Psoas muscle (tissue), 8 donors: ENCODE results near the gene LRFN2. TPM values are rescaled to one million over a fixed set of nuclear protein-coding genes. Genes with fewer than 3 reads are reported as not detected.

Source experiments
- ATAC-seq, 4 donors: fragments of 200-7000 bp; cut with Tn5 transposase; one replicate each; pipeline ENCODE4 v1.9.1; 2020; ENCODE audit warnings: moderate library complexity in 3 of 4, mild to moderate bottlenecking in 2 of 4
- DNase-seq, 2 donors: peaks; one replicate each; pipeline ENCODE4 v3.0.0-alpha.2; 2020
- H3K27ac ChIP-seq: fragments of 200-600 bp; one replicate; pipeline ENCODE4 v1.8.0; 2022
- H3K27me3 ChIP-seq, 3 donors: fragments of 200-600 bp in 1 of 3; one replicate each; pipeline versions ENCODE4 v1.6.1 to v1.8.0; 2013 to 2022; ENCODE audit warnings: low read length in 2 of 3, mild to moderate bottlenecking in 2 of 3, moderate library complexity in 1 of 3; ENCODE audit not compliant: insufficient read depth in 3 of 3
- H3K36me3 ChIP-seq, 2 donors: fragments of 200-600 bp in 1 of 2; one replicate each; pipeline versions ENCODE4 v1.6.1 to v1.8.0; 2013 to 2022; ENCODE audit warnings: low read depth in 1 of 2, mild to moderate bottlenecking in 1 of 2, moderate library complexity in 1 of 2; ENCODE audit not compliant: insufficient read depth in 1 of 2
- H3K4me1 ChIP-seq: fragments of 200-600 bp; one replicate; pipeline ENCODE4 v1.8.0; 2022
- H3K4me3 ChIP-seq: fragments of 200-600 bp; one replicate; pipeline ENCODE4 v1.8.0; 2022; ENCODE audit warnings: mild to moderate bottlenecking
- H3K9me3 ChIP-seq: fragments of 200-600 bp; one replicate; pipeline ENCODE4 v1.8.0; 2022
- CTCF ChIP-seq: fragments of 200-600 bp; IDR thresholded peaks from one replicate; pipeline ENCODE4 v1.8.0; 2022; ENCODE audit warnings: antibody characterized with exemption
- WGBS, 3 donors: extraction: QIAGEN DNeasy Blood & Tissue Kit; methylation state at CpG; one replicate each; pipeline versions ENCODE4 v1.1.6 to v1.1.7; 2013; 5-methylcytosine and 5-hydroxymethylcytosine counted together
- intact Hi-C, 2 donors: fragments of 100-400 bp; cut with DNase I; formaldehyde crosslinking; loops; one replicate each; pipeline versions ENCODE4 v1.11.0 to v1.14.2; 2022
- polyA plus RNA-seq, 3 donors: library from polyadenylated mRNA; stranded (reverse); fragments of 200-250 nt; gene quantifications; one replicate each; pipeline ENCODE4 v1.2.3, GENCODE V29; 2013
- total RNA-seq, 4 donors: library from RNA; stranded (reverse); fragmentation: NEBNext Ultra II Directional in 2 of 4; extraction: Animal tissue kit (Norgen Biotek cat#: 25700) in 2 of 4; gene quantifications; one replicate each; pipeline versions ENCODE4 v1.2.1 to v1.2.4, GENCODE V29; 2021 to 2023
- donor health status: healthy with polysubstance abuse.
- donor health status: DM: no; HTN: no; CAD: no; lungs with moderate emphysema.
- donor health status: Bipolar disorder and iron deficiency.
- donor health status: healthy.
- donor health status: DM: yes; HTN: yes; CAD: no.
- donor health status: DM: no; HTN: no; CAD: no.
- donor health status: DM: no; HTN: no; CAD: no.
- donor health status: DM: yes; HTN: yes; CAD: no.

LRFN2 gene
- total and polyA plus RNA-seq, 7 donors: 0.06 TPM; not detected in 6

- Histone ChIP-seq H3K9me3 (no peaks in the 10 kb centered on the region), H3K4me3 (no peak overlapping the region), H3K27me3 (no peaks in the 10 kb centered on the region), H3K36me3 (no peaks in the 10 kb centered on the region), H3K27ac (no peak overlapping the region), H3K4me1 (no peaks in the 10 kb centered on the region)
- ATAC-seq: no peak
- WGBS, 3 donors: 29 to 50% (median 40%) methylated on average over 8 of the region's 8 CpGs
- TF ChIP-seq CTCF: no peak
- intact Hi-C loops: no loop called here
- DNase-seq: no peak
These were observed 17.8 kb downstream of the LRFN2 start for GRCh38 chr6:40569162-40569910.

- H3K27ac ChIP-seq: no peak overlapping the region
- ATAC-seq: no peak
These were observed 19.0 kb downstream of the LRFN2 start for GRCh38 chr6:40568062-40568708.

GRCh38 chr6:40563111-40563510, 24.1 kb downstream of the LRFN2 start:
- no peak for DNase-seq
- Histone ChIP-seq H3K9me3 (no peaks in the 10 kb centered on the region), H3K27me3 (no peaks in the 10 kb centered on the region), H3K27ac (no peak overlapping the region), H3K36me3 (no peaks in the 10 kb centered on the region), H3K4me3 (no peak overlapping the region), H3K4me1 (no peaks in the 10 kb centered on the region)
- no peak for TF ChIP-seq CTCF
- intact Hi-C loops: no loop called here
- no peak for ATAC-seq
- WGBS, 3 donors: 54 to 64% (median 64%) methylated on average over 5 of the region's 5 CpGs

More at GRCh38 chr6:40568062-40568708, 19.0 kb downstream of the LRFN2 start:
- TF ChIP-seq CTCF: no peak
- intact Hi-C loops: no loop called here
- 78 to 85% (median 81%) methylated on average over 6 of the region's 6 CpGs for WGBS, 3 donors
- Histone ChIP-seq H3K4me3 (no peak overlapping the region), H3K36me3 (no peaks in the 10 kb centered on the region), H3K27me3 (no peaks in the 10 kb centered on the region), H3K9me3 (no peaks in the 10 kb centered on the region), H3K4me1 (no peaks in the 10 kb centered on the region)
- DNase-seq: no peak

- WGBS, 3 donors: 85 to 87% (median 87%) methylated on average over 4 of the region's 4 CpGs
- Histone ChIP-seq H3K27me3 (no peaks in the 10 kb centered on the region), H3K4me1 (no peaks in the 10 kb centered on the region), H3K9me3 (no peaks in the 10 kb centered on the region), H3K36me3 (no peaks in the 10 kb centered on the region), H3K27ac (no peak overlapping the region), H3K4me3 (no peak overlapping the region)
- intact Hi-C loops: no loop called here
- DNase-seq: no peak
- no peak for ATAC-seq
- TF ChIP-seq CTCF: no peak
These were observed 28.1 kb downstream of the LRFN2 start for GRCh38 chr6:40559056-40559455.
